IPS DF 4.7 (cell line): Measurements from ENCODE around the gene PTTG1IP.

ENCODE experiments used
- DNase-seq: peaks from one replicate; pipeline ENCODE4 v3.0.0-alpha.2; 2013; ENCODE audit warnings: low spot score; ENCODE audit errors: extremely low read depth

The PTTG1IP gene

DNA sequence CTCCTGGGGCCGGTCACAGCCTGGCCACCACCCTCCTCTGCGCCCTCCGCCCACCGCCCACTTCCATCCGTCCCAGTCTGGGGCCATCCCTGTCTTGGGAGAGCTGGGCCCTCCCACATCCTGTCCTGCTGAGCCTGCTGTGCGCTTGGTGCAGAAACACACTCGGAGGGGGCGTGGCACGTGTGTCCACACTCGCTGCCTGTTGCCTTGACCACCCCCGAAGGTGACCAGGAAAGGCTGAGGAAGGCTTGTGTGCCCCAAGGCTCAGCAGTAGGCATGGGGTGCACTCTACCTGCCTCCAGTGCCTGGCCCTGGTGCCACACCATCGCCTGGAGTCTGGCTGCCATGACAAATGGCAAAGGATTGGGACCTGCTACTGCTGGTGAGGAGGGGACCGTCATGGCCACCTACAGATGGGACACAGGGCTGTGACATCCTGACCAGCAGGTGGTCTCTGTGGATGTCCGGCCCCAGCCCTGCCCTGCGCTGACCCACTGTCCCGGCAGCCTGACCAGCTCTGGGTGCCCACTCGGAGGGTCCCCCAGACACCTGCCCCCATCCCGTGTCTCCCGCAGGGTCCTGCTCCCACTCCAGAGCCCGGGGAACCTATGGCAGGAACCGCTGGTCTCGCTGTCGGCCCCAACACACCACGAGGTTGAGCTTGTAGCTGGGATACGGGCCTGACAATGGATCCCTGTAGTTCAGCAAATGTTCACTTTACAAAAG is 23.2 kb upstream of the PTTG1IP start:
- no peak for DNase-seq

DNA sequence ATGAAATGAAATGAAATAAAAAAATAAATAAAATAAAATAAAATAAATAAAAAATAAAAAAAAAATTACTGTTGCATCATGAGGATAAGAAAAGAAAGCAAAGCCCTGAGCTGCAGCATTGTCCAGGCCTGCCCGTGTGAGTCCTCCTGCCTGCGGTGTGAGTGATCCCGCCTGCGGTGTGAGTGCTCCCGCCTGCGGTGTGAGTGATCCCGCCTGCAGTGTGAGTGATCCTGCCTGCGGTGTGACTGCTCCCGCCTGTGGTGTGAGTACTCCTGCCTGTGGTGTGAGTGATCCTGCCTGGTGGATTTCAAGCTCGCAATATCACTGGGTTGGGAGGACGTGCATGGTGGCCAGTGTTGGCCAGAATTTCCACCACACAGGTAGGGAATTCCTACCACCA is 22.4 kb upstream of the PTTG1IP start:
- DNase-seq = no peak

DNA sequence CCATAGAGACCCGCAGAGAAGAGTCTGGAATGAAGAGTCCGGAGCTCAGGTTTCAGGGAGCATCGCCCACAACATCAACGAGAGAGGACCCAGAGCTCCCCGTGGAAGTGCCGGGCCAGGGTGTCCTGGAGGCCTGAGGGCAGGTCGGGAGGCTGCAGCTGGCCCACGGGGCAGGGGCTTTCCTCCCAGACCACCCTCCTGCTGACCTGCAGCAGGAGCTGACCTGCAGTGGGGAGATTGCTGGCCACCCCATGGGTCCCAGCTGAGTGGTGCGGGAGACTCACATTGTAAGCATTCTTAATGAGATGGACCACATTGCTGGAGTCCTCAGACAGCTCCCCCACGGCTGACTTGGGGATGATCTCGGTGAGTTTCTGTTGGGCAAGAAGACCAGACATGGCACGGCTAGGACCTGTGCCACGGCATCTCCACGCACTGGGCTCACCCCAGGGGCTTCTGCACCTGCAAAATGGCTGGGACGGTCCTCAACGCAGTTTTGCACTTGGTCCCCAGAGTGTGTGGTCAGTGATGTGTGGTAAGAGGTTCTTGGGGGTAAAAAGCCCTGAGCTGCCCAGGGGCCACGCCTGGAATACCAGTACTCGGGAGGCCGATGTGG is 21.3 kb upstream of the PTTG1IP start:
- DNase-seq = no peak

DNA sequence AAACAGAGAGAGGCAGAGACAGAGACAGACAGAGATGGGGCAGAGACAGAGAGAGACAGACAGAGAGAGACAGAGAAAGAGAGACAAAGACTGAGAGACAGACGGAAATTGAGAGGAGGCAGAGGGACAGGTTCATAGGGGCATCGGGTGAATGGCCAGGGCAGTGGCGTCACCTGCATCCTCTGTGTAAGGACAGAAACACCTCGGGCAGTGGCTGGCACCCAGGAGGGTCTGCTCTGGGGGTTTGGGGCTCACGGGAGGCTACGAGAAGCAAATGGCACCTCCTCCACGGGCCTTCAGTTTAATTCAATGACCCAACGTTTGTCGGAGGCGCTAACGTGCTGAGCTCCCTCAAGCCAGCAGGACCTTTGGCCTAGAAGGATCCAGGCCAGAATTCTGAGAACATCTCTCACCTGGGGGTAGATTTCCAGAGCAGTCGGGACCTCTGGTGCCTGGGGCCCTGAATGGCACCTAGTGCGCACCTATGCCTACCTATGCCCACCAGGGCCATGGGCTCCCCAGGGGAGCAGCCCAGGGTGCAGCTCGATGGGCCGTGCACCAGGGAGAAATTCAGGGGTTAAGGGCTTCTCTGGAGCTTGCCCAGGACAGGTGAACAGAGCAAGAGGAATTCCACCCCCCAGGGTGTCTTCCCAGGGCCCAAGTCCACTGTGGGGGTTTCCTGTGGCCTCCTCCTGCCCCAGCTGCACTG is 20.6 kb upstream of the PTTG1IP start:
- no peak for DNase-seq

DNA sequence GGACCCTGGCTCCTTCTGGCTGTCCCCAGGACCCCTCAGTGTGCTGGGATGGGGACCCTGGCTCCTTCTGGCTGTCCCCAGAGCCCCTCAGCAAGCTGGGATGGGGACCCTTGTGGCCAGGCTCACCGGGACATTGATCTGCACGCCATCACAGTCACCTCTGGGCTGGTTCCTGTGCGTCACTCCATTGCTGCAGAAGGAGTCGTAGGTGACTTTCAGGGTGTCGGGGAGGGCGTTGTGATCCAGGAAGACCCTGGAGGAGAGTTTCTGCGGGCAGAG is 19.7 kb upstream of the PTTG1IP start:
- no peak for DNase-seq

DNA sequence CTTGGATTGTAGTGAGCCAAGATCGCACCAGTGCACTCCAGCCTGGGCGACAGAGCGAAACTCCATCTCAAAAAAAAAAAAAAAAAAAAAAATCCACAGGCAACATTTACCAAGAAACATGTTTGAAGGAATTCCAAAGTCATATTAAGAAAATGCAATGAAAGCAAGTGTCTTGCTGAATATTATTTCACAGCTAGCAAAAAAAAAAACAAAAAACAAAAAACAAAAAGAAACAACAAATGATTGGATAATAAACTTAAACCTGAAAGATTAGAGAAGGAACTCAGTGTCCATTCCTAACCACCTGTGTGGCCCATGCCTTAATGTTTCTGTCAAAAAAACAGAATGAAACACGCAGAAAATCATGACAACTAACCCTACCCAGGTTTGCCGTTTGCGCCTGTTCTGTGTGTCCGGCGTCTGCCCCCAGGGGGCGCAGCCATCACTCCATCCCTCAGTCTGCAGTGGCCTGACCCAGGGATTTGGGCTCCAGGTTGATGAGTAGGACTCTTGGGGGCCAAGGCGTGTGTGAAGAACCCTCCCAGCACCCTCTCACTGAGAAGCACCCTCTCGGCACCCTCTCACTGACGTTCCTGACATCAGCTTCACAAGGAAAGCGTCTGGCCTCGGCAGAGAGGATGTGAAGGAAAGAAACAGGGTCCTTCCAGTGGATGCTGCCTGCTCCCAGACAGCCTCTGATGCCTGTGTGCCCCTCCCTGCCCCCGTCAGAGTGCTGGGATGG is 19.2 kb upstream of the PTTG1IP start:
- no peak for DNase-seq

DNA sequence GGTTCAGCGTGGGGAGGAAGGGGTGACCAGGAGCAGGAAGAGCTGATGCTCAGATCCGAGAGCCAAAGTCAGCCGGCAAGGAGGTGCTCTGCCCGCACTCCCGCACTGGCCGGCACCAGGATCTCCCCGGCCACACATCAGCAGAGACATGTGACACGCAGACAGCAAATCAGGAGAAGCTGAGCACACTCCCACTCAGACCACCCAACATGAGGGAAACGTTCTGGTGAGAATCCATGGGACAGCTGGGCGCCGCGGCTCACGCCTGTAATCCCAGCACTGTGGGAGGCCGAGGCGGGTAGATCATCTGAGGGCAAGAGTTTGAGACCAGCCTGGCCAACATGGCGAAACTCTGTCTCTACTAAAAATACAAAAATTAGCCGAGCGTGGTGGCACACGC is 18.6 kb upstream of the PTTG1IP start:
- DNase-seq = no peak

DNA sequence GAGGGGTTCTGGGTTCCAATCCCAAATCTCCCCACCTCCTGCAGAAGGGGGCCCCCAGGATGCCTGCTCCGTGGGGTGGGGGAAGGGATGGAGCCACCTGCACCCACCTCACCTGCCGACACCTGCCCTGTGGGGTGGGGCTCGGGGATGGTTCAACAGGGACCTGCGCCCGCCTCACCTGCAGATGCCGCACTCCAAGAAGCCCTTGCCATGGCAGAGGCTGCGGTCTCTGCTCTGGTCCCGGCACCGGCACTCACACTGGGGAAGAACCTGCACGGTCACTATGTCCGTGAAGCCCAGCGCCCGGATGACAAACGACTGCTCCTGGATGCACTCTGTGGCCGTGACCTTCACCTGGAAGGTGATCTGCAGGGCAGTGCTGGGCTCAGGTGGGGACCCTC is 18.1 kb upstream of the PTTG1IP start:
- no peak for DNase-seq

DNA sequence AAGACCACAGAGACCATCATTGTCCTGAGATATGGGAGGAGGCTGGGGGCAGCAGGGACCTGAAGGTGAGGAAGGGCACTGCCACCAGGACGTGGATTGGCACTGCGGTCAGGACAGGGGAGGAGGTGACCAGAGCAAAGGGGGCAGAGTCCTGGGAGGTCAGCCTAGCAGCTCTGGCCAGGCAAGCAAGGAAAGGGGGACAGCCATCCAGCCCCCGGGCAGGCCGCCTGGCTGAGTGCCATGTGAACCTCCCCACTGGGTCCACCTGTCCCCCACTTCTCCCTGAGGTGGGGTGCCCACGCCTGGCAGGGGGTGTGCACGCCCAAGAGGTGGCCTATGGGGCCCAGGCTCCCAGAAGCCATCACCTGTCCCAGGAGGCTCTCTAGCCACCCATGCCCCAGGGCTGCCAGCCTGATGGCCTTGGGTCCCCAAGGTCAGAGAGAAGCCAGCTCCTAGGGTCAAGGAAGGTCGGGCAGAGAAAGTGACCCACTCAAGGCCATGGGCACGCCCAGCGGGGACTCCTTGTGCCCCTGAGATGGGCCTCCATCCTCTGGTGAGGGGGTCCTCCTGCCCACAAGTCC is 17.6 kb upstream of the PTTG1IP start:
- DNase-seq = no peak

DNA sequence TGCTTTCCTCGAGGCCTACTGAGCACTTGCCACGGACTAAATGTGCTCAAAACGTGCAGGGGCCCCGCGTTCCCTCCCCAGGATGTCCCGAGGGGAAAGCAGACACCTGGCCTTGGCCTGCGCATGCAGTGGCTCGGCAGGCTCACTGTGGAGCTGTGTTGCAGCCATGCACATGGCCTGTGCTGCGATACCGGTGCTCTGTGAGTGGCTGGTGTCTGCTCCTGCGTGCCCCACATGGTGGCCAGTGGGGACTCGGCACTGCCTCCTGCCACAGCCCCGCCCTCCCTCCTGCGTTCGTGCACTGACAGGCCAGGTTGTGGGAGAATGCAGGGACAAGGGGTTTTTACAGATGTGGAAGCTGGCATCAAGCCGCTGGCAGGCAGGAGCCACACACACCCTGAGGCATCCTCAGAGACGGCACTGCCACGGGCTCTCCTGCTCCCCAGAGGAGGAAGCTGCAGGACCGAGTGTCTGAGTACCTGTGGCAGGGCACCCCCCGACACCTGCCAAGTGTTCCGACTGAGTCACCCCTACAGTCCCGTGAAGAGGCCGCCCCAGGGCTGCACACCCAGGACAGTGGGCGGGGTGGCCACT is 16.9 kb upstream of the PTTG1IP start:
- DNase-seq = no peak

DNA sequence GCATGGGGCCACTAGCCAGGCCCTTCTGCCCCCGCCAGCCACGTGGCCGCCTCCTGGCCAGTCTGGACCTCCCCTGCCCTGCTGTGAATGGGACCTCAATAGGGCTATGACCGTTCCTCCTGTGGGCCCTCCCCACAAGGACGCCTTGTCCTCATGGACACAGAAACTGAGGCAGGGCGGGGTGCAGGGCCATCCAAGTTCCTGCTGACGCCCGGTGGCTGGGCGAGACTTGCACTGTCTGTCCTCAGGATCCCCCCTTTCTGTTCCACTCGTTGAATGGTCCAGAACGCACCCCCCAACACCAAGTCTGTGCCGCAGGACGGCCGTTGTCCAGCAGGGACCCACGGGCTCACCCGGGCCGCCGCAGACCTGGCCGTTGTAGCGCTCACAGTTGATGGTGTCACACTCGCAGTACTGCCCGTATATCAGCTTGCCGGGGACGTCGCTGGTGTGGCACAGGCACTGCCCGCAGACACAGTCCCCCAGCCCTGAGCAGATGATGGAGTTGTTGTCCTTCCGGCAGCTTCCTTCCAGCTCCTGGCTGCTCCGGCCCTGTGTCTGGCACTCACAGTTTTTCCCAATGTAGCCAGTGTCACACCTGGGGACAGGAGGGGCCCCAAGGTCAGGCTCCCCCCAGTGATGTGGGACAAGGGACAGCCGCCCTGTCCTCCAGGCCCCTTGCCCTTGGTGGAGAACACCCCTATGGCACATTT is 16.3 kb upstream of the PTTG1IP start:
- no peak for DNase-seq

DNA sequence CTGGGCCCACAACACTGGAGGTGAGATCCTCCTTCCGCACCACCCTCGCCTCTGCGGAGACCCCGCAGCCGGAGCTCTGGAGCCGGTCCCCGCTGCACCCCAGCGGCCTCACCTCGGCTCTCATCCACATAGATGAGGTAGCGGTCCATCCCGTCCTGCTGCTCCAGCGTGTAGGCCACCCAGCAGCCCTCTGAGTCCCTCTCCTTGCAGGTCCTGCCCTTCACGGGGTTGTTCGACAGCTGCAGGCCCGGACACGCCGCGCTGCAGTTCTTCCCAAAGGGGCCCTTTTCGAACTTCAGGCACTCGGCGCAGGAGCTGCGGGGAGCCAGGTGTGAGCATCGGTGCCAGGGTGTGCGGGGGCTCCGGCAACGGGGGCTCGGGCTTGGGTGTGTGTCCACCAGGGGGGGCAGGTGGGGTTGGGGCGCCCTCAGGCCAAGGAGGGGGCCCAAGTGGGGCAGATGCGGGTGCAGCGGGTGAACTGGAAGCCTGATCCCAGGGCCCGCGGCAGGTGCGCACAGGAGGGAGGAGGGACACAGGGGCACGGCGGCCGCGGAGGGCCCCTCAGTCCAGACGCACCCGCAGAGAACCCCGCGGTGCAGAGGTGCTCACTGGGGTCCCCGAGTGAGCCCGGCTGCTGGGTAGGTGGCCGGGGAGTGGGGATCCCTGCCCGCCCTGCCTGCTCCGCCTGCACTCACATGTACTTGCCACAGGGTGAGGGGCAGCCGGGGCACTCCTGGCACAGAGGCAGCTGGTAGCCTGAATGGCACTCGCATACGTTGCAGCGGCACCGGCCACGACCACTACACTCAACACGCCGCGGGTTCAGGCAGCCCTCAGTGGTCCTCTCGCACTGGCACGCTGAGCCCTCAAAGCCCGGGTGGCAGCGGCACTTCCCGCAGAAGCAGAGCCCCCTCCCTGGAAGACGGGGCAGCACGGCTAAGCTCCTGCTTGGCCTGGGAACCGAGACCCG is 15.4 kb upstream of the PTTG1IP start:
- no peak for DNase-seq

DNA sequence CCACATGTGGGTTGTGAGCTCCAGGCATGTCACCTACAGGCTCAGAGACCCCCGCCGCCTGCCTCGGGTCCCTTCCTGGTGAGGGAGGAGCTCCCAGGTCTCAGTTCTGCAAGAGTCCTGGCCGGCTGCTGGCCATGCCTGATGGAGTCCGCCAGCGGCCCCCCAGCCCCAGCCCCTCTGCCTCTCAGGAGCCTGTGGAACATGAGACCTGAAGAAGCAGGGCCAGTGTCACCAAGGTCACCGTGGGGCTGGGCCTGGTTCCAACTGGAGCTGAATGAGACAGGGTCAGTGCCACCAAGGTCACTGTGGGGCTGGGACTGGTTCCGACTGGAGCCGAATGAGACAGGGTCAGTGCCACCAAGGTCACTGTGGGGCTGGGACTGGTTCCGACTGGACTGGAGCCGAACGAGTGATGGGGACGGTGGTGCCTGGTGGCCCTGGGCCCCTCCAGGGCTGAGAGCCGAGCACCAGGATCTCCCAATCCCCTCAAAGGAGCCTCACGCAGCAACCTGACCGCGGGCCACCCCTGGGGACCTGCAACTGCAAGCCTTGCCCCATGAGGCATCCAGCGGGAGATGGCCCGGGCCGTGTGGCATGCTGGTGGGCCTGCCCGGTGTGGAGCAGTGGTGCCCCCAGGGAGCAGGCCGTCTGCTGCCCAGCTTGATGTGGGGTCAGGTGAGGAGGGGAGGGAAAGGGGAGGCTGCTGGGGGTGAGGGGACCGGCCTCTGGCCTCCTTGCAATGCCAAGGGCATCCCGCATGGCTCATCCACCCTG is 14.5 kb upstream of the PTTG1IP start:
- DNase-seq = no peak

DNA sequence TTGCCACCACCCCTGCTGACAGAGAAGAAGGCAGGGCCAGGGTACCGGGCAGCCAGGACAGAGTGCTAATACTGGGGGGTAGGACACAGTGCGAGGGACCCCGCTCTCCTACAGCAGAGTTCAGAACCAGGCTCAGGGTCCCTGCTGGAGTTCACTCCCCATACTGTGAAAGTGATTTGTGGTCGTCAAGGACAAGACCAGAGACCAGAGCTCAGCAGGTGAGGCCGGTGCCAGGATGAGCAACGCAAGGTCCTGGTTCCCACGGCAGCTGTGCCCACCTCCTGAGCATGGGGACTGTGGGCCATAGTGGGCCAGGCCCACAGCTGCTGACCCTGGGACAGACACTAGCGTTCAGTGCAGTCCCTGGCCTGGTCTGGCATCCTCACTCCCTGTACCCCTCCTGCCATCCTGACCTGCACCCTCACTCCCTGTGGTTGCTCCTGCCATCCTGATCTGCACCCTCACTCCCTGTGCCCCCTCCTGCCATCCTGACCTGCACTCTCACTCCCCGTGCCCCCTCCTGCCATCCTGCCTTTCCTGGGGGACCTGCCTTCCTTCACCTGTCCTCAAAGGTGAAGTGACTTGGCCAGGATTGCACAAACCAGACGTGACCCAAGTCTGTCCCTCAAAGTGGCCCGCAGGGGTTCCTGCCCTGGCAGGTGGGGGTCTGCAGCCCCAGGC is 13.8 kb upstream of the PTTG1IP start:
- DNase-seq = no peak

DNA sequence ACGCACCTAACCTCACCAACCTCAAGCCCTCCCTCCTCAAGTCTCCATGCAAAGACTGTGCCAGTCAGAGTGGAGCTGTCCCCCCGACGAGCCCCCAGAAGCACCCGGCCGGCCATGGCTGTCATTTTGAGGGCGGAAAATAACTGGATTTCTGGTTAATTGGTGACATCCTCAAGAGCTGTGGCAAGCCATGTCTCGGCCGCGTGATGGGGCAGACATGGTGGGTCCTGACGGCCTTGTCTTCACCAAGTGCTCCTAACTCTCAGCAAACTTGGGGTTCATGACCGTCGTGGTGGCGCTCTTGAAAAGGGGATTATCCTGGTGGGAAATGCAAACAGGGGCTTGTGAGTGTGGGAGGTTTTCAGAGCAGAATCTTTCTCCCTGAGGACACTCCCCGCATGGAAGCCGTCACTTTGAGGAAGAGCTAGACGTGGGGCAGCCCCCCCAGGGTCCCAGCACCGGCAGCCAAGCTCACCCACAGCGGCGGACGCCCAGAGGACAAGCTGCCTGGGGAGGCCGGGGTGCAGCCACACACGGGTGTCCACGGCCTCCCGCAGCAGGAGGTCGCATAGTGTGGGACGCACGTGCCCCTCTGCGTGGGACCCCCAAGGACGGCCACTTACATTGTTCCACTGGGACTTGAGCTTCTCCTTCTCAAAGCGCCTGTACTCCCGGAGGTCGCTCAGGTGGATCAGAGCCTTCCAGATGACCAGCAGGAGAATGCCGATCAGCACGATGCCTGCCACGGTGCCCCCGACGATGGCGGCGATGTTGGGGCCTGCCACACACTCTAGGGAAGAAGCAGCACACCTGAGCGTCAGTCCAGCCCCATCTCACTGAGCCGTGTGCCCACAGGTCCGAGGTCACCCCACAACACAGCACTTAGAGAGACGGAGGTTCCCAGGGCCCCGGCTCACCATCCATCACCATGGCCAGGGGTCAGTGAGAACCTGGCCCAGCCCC is 12.9 kb upstream of the PTTG1IP start:
- no peak for DNase-seq

DNA sequence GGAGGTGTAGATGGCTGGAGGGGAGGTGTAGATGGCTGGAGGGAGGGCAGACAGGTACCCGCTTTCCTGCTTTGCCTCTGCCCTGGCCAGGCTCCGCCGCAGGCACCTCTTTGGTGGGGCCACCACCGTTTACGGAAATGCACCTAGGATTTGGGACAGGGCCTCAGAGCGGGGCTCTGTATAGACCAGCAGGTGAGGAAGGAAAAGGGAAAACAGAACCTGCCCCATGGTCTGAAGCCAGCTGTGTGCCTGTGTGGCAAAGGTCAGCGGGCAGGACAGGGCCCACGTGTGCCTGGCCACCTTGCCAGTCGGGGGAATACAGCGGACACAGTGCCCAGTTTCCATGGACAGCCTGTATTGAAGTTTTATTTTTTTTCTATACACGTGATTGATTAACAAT is 12.1 kb upstream of the PTTG1IP start:
- DNase-seq = no peak

DNA sequence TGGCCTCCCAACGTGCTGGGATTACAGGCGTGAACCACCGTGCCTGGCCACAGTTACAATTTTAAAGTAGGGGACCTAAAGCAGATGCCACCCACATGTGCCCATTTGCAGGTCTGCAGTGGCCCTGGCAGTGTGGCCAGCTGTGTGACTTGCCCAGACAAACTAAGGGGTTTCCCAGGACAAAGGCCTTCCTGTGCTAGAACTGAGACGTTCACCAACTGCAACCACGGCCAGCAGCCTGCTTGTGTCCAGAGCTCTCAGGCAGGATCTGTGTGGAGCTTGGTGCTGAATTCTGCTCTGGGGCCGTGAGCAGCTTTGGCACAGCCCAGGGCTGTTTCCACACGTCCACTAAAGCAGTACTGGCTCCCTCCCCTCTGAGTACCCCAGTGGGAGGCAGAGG is 10.6 kb upstream of the PTTG1IP start:
- DNase-seq = no peak
